H1 (cell line): Measurements from ENCODE around the gene SGPP2. TPM values are rescaled to one million over a fixed set of nuclear protein-coding genes. Genes with fewer than 3 reads are reported as not detected.

ENCODE experiments used
- CTCF ChIA-PET: fragments of 300-600 bp; sonication (Branson Sonifier 250); formaldehyde crosslinking; loops from one replicate; lab custom pipeline; 2021; ENCODE audit not compliant: partially characterized antibody; lab: Charles Lee
- POLR2A ChIA-PET: fragments of 300-600 bp; sonication (Branson Sonifier 250); formaldehyde crosslinking; loops from one replicate; lab custom pipeline; 2021; ENCODE audit warnings: inconsistent platforms; ENCODE audit not compliant: partially characterized antibody; lab: Charles Lee
- DNase-seq, 2 experiments: peaks; one replicate each; pipeline versions ENCODE4 v3.0.0 to v3.0.0-alpha.2; 2010 to 2022; ENCODE audit warnings: low spot score in 2 of 2, low read depth in 1 of 2, mixed read lengths in 1 of 2
- FAIRE-seq: peaks from 2 replicates; lab custom pipeline; 2011; peaks lifted over from hg19 to GRCh38; lab: Jason Lieb, UNC
- H2AFZ ChIP-seq: 2 replicates; pipeline ENCODE4 v1.8.1; 2012; ENCODE audit warnings: low read length, inconsistent platforms
- H2AK5ac ChIP-seq: 2 replicates; pipeline ENCODE4 v1.6.1; 2013; ENCODE audit warnings: low read depth, low read length
- H2BK120ac ChIP-seq: replicated peaks from 2 replicates; pipeline ENCODE3; 2013; ENCODE audit warnings: low read depth, low read length, inconsistent platforms
- H2BK12ac ChIP-seq: 2 replicates; pipeline ENCODE4 v1.6.1; 2013; ENCODE audit warnings: low read depth, low read length
- H2BK15ac ChIP-seq: 2 replicates; pipeline ENCODE4 v1.6.1; 2013; ENCODE audit warnings: low read length
- H2BK20ac ChIP-seq: 2 replicates; pipeline ENCODE4 v1.6.1; 2013; ENCODE audit warnings: low read length
- H2BK5ac ChIP-seq: 2 replicates; pipeline ENCODE4 v1.6.1; 2013; ENCODE audit warnings: low read depth, low read length
- H3K14ac ChIP-seq: 2 replicates; pipeline ENCODE4 v1.6.1; 2013; ENCODE audit warnings: inconsistent platforms; ENCODE audit not compliant: insufficient read length
- H3K18ac ChIP-seq: 2 replicates; pipeline ENCODE4 v1.6.1; 2013; ENCODE audit warnings: low read length; ENCODE audit errors: extremely low read depth
- H3K23ac ChIP-seq: 2 replicates; pipeline ENCODE4 v1.6.1; 2013; ENCODE audit warnings: inconsistent platforms; ENCODE audit not compliant: insufficient read length
- H3K23me2 ChIP-seq: 2 replicates; pipeline ENCODE4 v1.6.1; 2013; ENCODE audit warnings: low read depth, low read length
- H3K27ac ChIP-seq: 2 replicates; pipeline ENCODE4 v1.6.1; 2011; ENCODE audit warnings: low read depth, low read length, inconsistent platforms
- H3K27me3 ChIP-seq, 4 experiments: replicated peaks in 1 of 4; 1 replicate in 1 of 4; 2 replicates in 3 of 4; pipeline versions ENCODE4 v1.6.1 to v1.8.1; 2011 to 2013; ENCODE audit warnings: low read length in 3 of 4, mild to moderate bottlenecking in 3 of 4, inconsistent platforms in 2 of 4, mixed read lengths in 2 of 4, moderate library complexity in 1 of 4; ENCODE audit not compliant: control insufficient read depth in 3 of 4, insufficient read depth in 3 of 4; ENCODE audit errors: extremely low read depth in 1 of 4
- H3K36me3 ChIP-seq, 4 experiments: 2 replicates each; pipeline versions ENCODE4 v1.6.1 to v1.8.1; 2011 to 2013; ENCODE audit warnings: mild to moderate bottlenecking in 4 of 4, low read length in 3 of 4, moderate library complexity in 2 of 4, control low read depth in 1 of 4, inconsistent platforms in 1 of 4; ENCODE audit not compliant: insufficient read depth in 4 of 4, control insufficient read depth in 2 of 4
- H3K4ac ChIP-seq: replicated peaks from 2 replicates; pipeline ENCODE3; 2013; ENCODE audit warnings: low read length, low read depth, mixed read lengths, inconsistent platforms; ENCODE audit not compliant: insufficient read length
- H3K4me1 ChIP-seq, 4 experiments: replicated peaks in 1 of 4; 1 replicate in 1 of 4; 2 replicates in 3 of 4; pipeline versions ENCODE4 v1.6.1 to v1.8.1; 2011 to 2013; ENCODE audit warnings: low read length in 3 of 4, inconsistent platforms in 2 of 4, mixed read lengths in 1 of 4; ENCODE audit not compliant: insufficient read depth in 4 of 4, control insufficient read depth in 3 of 4
- H3K4me2 ChIP-seq, 2 experiments: 2 replicates each; pipeline versions ENCODE4 v1.6.1 to v1.8.1; 2011 to 2013; ENCODE audit warnings: low read depth in 2 of 2, low read length in 2 of 2, control low read depth in 1 of 2, inconsistent platforms in 1 of 2, mild to moderate bottlenecking in 1 of 2; ENCODE audit not compliant: insufficient read depth in 1 of 2
- H3K4me3 ChIP-seq, 4 experiments: fragments of 200-600, 300-600 bp in 1 of 4; sonication (generic), shearing (Covaris generic), sonication (Bioruptor Twin) in 1 of 4; 2 replicates each; pipeline versions ENCODE4 v1.5.1 to v1.8.1; 2011 to 2016; ENCODE audit warnings: low read length in 4 of 4, low read depth in 3 of 4, control low read depth in 2 of 4, inconsistent platforms in 2 of 4, mild to moderate bottlenecking in 2 of 4, mixed read lengths in 1 of 4, moderate library complexity in 1 of 4; ENCODE audit not compliant: insufficient read depth in 2 of 4; ENCODE audit errors: extremely low read depth in 1 of 4
- H3K56ac ChIP-seq: replicated peaks from 2 replicates; pipeline ENCODE3; 2013; ENCODE audit warnings: low read depth, mild to moderate bottlenecking, mixed read lengths, low read length, inconsistent platforms; ENCODE audit not compliant: insufficient read length
- H3K79me1 ChIP-seq: 2 replicates; pipeline ENCODE4 v1.6.1; 2013; ENCODE audit warnings: low read depth, low read length, control low read depth
- H3K79me2 ChIP-seq, 2 experiments: 2 replicates each; pipeline versions ENCODE4 v1.6.1 to v1.8.1; 2012 to 2013; ENCODE audit warnings: low read length in 2 of 2, mild to moderate bottlenecking in 2 of 2, inconsistent platforms in 1 of 2; ENCODE audit not compliant: insufficient read depth in 2 of 2, control insufficient read depth in 1 of 2
- H3K9ac ChIP-seq, 4 experiments: replicated peaks in 1 of 4; 1 replicate in 1 of 4; 2 replicates in 3 of 4; pipeline versions ENCODE4 v1.6.1 to v1.8.1; 2011 to 2013; ENCODE audit warnings: low read depth in 3 of 4, low read length in 3 of 4, control low read depth in 2 of 4, mild to moderate bottlenecking in 2 of 4, moderate library complexity in 2 of 4, inconsistent platforms in 1 of 4; ENCODE audit errors: extremely low read depth in 1 of 4
- H3K9me3 ChIP-seq, 2 experiments: 2 replicates each; pipeline versions ENCODE4 v1.6.1 to v1.8.1; 2012 to 2013; ENCODE audit warnings: mild to moderate bottlenecking in 2 of 2, moderate library complexity in 2 of 2, control low read depth in 1 of 2, inconsistent platforms in 1 of 2, low read depth in 1 of 2, low read length in 1 of 2, mixed read lengths in 1 of 2; ENCODE audit not compliant: insufficient read depth in 2 of 2
- H4K20me1 ChIP-seq, 2 experiments: replicated peaks in 1 of 2; 2 replicates each; pipeline versions ENCODE3 to v1.8.1; 2011 to 2013; ENCODE audit warnings: inconsistent platforms in 2 of 2, low read length in 2 of 2, mild to moderate bottlenecking in 1 of 2; ENCODE audit not compliant: insufficient read depth in 2 of 2, control insufficient read depth in 1 of 2
- H4K5ac ChIP-seq: 2 replicates; pipeline ENCODE4 v1.6.1; 2013; ENCODE audit warnings: low read length, low read depth, mixed read lengths, inconsistent platforms; ENCODE audit not compliant: insufficient read length
- H4K8ac ChIP-seq: 2 replicates; pipeline ENCODE4 v1.8.0; 2013; ENCODE audit warnings: mild to moderate bottlenecking, moderate library complexity, low read length, inconsistent platforms; ENCODE audit not compliant: insufficient read depth; ENCODE audit errors: extremely low read depth
- H4K91ac ChIP-seq: replicated peaks from 2 replicates; pipeline ENCODE3; 2013; ENCODE audit warnings: low read length, mixed read lengths, inconsistent platforms; ENCODE audit not compliant: insufficient read length
- KDM4A ChIP-seq: IDR thresholded peaks from one replicate; pipeline ENCODE4 v1.7.1; 2012; ENCODE audit warnings: low read depth, mild to moderate bottlenecking, moderate library complexity, low read length, inconsistent platforms; ENCODE audit not compliant: severe bottlenecking
- PHF8 ChIP-seq: fragments of 200-600 bp; sonication (generic); conservative IDR thresholded peaks from 2 replicates; pipeline ENCODE4 v1.7.1; 2012; ENCODE audit warnings: low read depth, mild to moderate bottlenecking, inconsistent platforms, low read length, moderate library complexity
- RAD21 ChIP-seq, 2 experiments: IDR thresholded peaks in 1 of 2; conservative IDR thresholded peaks in 1 of 2; 2 replicates each; pipeline ENCODE4 v1.6.1; 2011; ENCODE audit warnings: low read depth in 2 of 2, low read length in 2 of 2, improper control_type of control experiment in 1 of 2, inconsistent platforms in 1 of 2, mild to moderate bottlenecking in 1 of 2, moderate library complexity in 1 of 2
- SP2 ChIP-seq: IDR thresholded peaks from 2 replicates; pipeline ENCODE4 v1.6.1; 2012; ENCODE audit warnings: mild to moderate bottlenecking, low read length, inconsistent platforms
- TEAD4 ChIP-seq: IDR thresholded peaks from 2 replicates; pipeline ENCODE4 v1.6.1; 2012; ENCODE audit warnings: low read depth, low read length, inconsistent platforms, mixed read lengths
- USF2 ChIP-seq: IDR thresholded peaks from 2 replicates; pipeline ENCODE4 v1.6.1; 2011; ENCODE audit warnings: low read length, improper control_type of control experiment
- WGBS, 2 experiments: shearing (Covaris generic) in 1 of 2; methylation state at CpG; one replicate each; pipeline versions ENCODE4 v1.1.6 to v1.1.7; 2013 to 2015; ENCODE audit warnings: low lambda C conversion rate in 2 of 2, mixed read lengths in 2 of 2, inconsistent platforms in 1 of 2, low coverage in 1 of 2, missing lambda C conversion rate in 1 of 2; ENCODE audit not compliant: insufficient replicate concordance in 2 of 2, insufficient coverage in 1 of 2, insufficient read length in 1 of 2; ENCODE audit errors: extremely low coverage in 1 of 2, missing lambda C conversion rate in 1 of 2; 5-methylcytosine and 5-hydroxymethylcytosine counted together
- polyA plus RNA-seq, 7 experiments: library from polyadenylated mRNA; depleted of rRNA in 3 of 7; stranded (reverse) in 5 of 7; unstranded in 2 of 7; fragments of >200 nt in 5 of 7; fragments of 200-250 nt in 2 of 7; gene quantifications; 1 replicate in 5 of 7; 2 replicates in 1 of 7; 4 replicates in 1 of 7; pipeline versions ENCODE4 v1.2.1 to v1.2.3, GENCODE V29; 2011 to 2013; ENCODE audit warnings: missing spikeins in 2 of 7, mixed read lengths in 2 of 7
- total RNA-seq: library from RNA; stranded (reverse); fragmentation: NEBNext Ultra II Directional; extraction: Animal tissue kit (Norgen Biotek cat#: 25700); gene quantifications from 2 replicates; pipeline ENCODE4 v1.2.1, GENCODE V29; 2021

The SGPP2 gene
- total and polyA plus RNA-seq, 2 of the 8 experiments (the other 6 are each of a cell fraction or from before 2014, with no cell fraction given): 0.29 TPM; not detected in 1

GRCh38 chr2:222393733-222394267 lies 30.5 kb upstream of the SGPP2 start:
- Histone ChIP-seq H2BK120ac (no peak overlapping the region), H3K23me2 (no peaks in the 10 kb centered on the region), H3K79me1 (no peaks in the 10 kb centered on the region), H3K27me3 (no peaks in the 10 kb centered on the region), H3K9ac (no peak overlapping the region), H3K14ac (no peak overlapping the region), H3K18ac (no peak overlapping the region), H2BK15ac (no peak overlapping the region), H3K79me2 (no peaks in the 10 kb centered on the region), H4K5ac (no peak overlapping the region), H3K36me3 (no peaks in the 10 kb centered on the region), H2BK20ac (no peak overlapping the region), H2BK5ac (no peak overlapping the region), H3K4me2 (peak overlapping the region in 1 of 2 experiments; percentile 46; a peak in 2 of 4 replicates), H2AK5ac (no peak overlapping the region), H4K8ac (no peak overlapping the region), H4K91ac (no peak overlapping the region), H3K4ac (no peak overlapping the region), H3K27ac (no peak overlapping the region), H3K56ac (no peak overlapping the region), H3K9me3 (peaks cover 0 to 2% of the 10 kb centered on the region in 2 experiments; a peak in 1 of 4 replicates), H3K23ac (no peak overlapping the region), H3K4me1 (peaks cover 0 to 9% (median 3%) of the 10 kb centered on the region in 4 experiments; a peak in 3 of 7 replicates), H3K4me3 (peak overlapping the region in 1 of 4 experiments; percentile 4; a peak in 1 of 8 replicates), H2AFZ (no peak overlapping the region), H4K20me1 (no peaks in the 10 kb centered on the region), H2BK12ac (no peak overlapping the region)
- FAIRE-seq (peak; percentile 68), DNase-seq (no peak)
- 45% methylated on average over 4 of the region's 4 CpGs; no CpG with 5 or more reads in 1 of the 2 experiments for WGBS, 2 experiments
- POLR2A ChIA-PET: no interaction called here
- CTCF ChIA-PET: interaction anchor here (1.1 kb wide), 1 partner anchor 341 kb away, joined by 4 read pairs; no protein-coding TSS in a partner anchor
- TF ChIP-seq TEAD4 (no peak; the same call in 1 of the 2 replicates), PHF8 (no peak), USF2 (no peak), KDM4A (no peak), SP2 (no peak), RAD21 (IDR thresholded peaks at IDR 0.05 in 1 of 2, conservative IDR thresholded peaks at IDR 0.05 in 1 of 2; ENCODE audit: low read depth in 2 of 2, low read length in 2 of 2) (no peak)
